Activated CD8-positive, alpha-beta T cell treated with anti-CD3 and anti-CD28 coated beads for 36 hours (primary cell): Measurements from ENCODE around the gene DNAH3. TPM values are rescaled to one million over a fixed set of nuclear protein-coding genes. Genes with fewer than 3 reads are reported as not detected.

Experiments used
- ATAC-seq: fragments of 200-7000 bp; cut with Tn5 transposase; one replicate; pipeline ENCODE4 v1.10.0; 2021; ENCODE audit warnings: mild to moderate bottlenecking, moderate library complexity
- CTCF ChIA-PET: fragments of 350-600 bp; sonication (Branson Sonifier 250); formaldehyde crosslinking; loops from one replicate; lab custom pipeline; 2021; ENCODE audit warnings: antibody characterized with exemption; lab: Charles Lee
- POLR2A ChIA-PET: fragments of 350-600 bp; sonication (Branson Sonifier 250); formaldehyde crosslinking; loops from one replicate; lab custom pipeline; 2021; ENCODE audit warnings: antibody characterized with exemption; lab: Charles Lee
- DNase-seq: peaks from one replicate; pipeline ENCODE4 v3.0.0-alpha.2; 2020
- H3K27ac Mint-ChIP-seq: one replicate; pipeline ENCODE4 v1.8.0; 2021; ENCODE audit warnings: mild to moderate bottlenecking, mixed read lengths
- H3K27me3 Mint-ChIP-seq: one replicate; pipeline ENCODE4 v1.8.0; 2021; ENCODE audit warnings: mixed read lengths
- H3K36me3 Mint-ChIP-seq: one replicate; pipeline ENCODE4 v1.8.0; 2021; ENCODE audit warnings: low read depth, mixed read lengths
- H3K4me1 Mint-ChIP-seq: one replicate; pipeline ENCODE4 v1.8.0; 2021; ENCODE audit warnings: low read depth, mixed read lengths
- H3K4me3 Mint-ChIP-seq: one replicate; pipeline ENCODE4 v1.8.0; 2021; ENCODE audit warnings: mild to moderate bottlenecking, moderate library complexity, mixed read lengths
- H3K9me3 Mint-ChIP-seq: one replicate; pipeline ENCODE4 v1.8.0; 2021; ENCODE audit warnings: mixed read lengths
- intact Hi-C: fragments of 100-400 bp; cut with micrococcal nuclease; formaldehyde crosslinking; loops from one replicate; pipeline ENCODE4 v1.10.0; 2022
- total RNA-seq, 2 experiments: library from RNA; stranded (reverse); gene quantifications; one replicate each; pipeline ENCODE4 v1.2.3, GENCODE V29; 2021
- TF ChIP-seq, protein P1 (sequence below): fragments of 200-600 bp; IDR thresholded peaks from one replicate; pipeline ENCODE4 v1.8.0; 2022; ENCODE audit warnings: antibody characterized with exemption, mild to moderate bottlenecking

Gene DNAH3
- total RNA-seq, 2 experiments from 2014 or later, result 0.02 TPM; not detected in 1

DNA sequence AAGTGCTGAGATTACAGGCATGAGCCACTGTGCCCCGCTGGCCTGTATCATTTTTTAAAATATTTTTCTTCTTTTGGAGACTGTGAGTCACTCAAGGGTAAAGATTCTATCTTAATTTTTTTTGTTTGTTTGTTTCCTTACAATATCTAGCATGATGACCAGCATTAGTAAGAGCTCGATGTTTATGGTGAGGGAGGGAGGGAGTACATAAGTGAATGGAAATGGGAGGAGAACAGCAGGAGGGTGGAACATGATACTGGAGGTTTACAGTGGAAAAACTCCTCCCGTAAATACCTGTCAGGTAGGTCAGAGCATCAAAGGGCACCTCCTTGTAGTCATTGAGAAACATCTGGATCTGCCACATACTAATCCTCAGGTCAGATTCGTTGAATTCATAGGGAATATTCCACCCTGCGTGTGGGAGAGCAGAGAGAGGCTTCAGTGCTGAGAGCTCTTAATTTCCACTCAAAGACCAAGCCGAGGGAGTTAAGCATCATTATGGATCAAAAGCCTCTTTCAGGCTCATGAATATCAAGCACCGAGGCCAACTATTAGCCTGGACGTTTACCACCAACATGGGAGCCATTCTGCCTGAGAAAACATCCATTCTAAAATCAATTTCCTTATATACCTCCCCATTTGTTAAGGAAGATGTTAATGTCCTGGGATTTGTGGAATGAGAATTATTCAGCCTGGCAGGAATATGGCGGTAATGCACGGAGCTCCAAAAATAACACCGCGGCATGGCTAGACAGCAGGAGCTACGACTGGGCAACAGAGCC is 198.3 kb downstream of the DNAH3 start:
- Mint-ChIP-seq H3K4me1 (no peaks in the 10 kb centered on the region), H3K9me3 (no peaks in the 10 kb centered on the region), H3K4me3 (no peak overlapping the region), H3K27ac (no peak overlapping the region), H3K27me3 (no peaks in the 10 kb centered on the region), H3K36me3 (no peaks in the 10 kb centered on the region)
- DNase-seq (no peak), ATAC-seq (no peak)
- POLR2A ChIA-PET, result interaction anchor here (0.5 kb wide), 1 partner anchor 559 kb away, joined by 3 read pairs; no protein-coding TSS in a partner anchor
- CTCF ChIA-PET, result interaction anchor here (1.4 kb wide), 1 partner anchor 102 kb away, joined by 3 read pairs; no protein-coding TSS in a partner anchor
- TF ChIP-seq, protein P1, sequence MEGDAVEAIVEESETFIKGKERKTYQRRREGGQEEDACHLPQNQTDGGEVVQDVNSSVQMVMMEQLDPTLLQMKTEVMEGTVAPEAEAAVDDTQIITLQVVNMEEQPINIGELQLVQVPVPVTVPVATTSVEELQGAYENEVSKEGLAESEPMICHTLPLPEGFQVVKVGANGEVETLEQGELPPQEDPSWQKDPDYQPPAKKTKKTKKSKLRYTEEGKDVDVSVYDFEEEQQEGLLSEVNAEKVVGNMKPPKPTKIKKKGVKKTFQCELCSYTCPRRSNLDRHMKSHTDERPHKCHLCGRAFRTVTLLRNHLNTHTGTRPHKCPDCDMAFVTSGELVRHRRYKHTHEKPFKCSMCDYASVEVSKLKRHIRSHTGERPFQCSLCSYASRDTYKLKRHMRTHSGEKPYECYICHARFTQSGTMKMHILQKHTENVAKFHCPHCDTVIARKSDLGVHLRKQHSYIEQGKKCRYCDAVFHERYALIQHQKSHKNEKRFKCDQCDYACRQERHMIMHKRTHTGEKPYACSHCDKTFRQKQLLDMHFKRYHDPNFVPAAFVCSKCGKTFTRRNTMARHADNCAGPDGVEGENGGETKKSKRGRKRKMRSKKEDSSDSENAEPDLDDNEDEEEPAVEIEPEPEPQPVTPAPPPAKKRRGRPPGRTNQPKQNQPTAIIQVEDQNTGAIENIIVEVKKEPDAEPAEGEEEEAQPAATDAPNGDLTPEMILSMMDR, result no peak
- intact Hi-C loops, result no loop called here

DNA sequence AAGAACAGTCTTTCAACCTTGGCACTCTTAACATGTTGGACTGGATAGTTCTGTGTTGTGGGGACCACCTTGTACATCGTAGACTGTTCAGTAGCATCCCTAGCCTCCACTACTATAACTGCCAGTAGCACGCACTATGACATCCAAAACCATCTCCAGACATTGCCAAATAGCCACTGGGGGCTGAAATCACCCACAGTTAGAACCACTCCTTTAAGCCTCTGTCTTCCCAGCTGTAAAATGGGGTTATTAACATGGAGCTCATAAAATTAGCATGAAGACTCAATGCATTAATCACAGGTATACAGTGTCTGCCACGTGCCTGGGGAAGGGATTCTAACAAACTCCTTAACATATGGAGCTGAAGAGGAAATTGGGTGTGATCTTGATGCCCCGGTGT is 200.4 kb downstream of the DNAH3 start:
- POLR2A ChIA-PET, result interaction anchor here (1.0 kb wide), 1 partner anchor 8 kb away, joined by 3 read pairs; no protein-coding TSS in a partner anchor
- H3K36me3 Mint-ChIP-seq, result no peaks in the 10 kb centered on the region
- H3K4me3 Mint-ChIP-seq, result no peak overlapping the region
- H3K4me1 Mint-ChIP-seq, result peaks cover 4% of the 10 kb centered on the region
- ATAC-seq (no peak), DNase-seq (no peak)
- intact Hi-C loops, result no loop called here
- TF ChIP-seq, protein P1, result no peak
- no peak overlapping the region for H3K27ac Mint-ChIP-seq
- CTCF ChIA-PET, result interaction anchor here (1.4 kb wide), 1 partner anchor 28 kb away, joined by 5 read pairs; no protein-coding TSS in a partner anchor
- no peaks in the 10 kb centered on the region for H3K9me3 Mint-ChIP-seq
- no peaks in the 10 kb centered on the region for H3K27me3 Mint-ChIP-seq

- H3K9me3 Mint-ChIP-seq, result no peaks in the 10 kb centered on the region
- CTCF ChIA-PET, result interaction anchor here (1.4 kb wide), 1 partner anchor 27 kb away, joined by 5 read pairs; no protein-coding TSS in a partner anchor
- TF ChIP-seq, protein P1, result no peak
- ATAC-seq, result no peak
- no peak for DNase-seq
- no peaks in the 10 kb centered on the region for H3K27me3 Mint-ChIP-seq
- H3K36me3 Mint-ChIP-seq, result no peaks in the 10 kb centered on the region
- intact Hi-C loops, result loop anchor here (10.0 kb wide), 1 partner anchor 105 kb away; no protein-coding TSS in a partner anchor
- peaks cover 9% of the 10 kb centered on the region for H3K4me1 Mint-ChIP-seq
- POLR2A ChIA-PET, result interaction anchor here (1.0 kb wide), 1 partner anchor 9 kb away, joined by 3 read pairs; no protein-coding TSS in a partner anchor
- H3K4me3 Mint-ChIP-seq, result no peak overlapping the region
- H3K27ac Mint-ChIP-seq, result no peak overlapping the region
Measured at GRCh38 chr16:20949660-20950059, 201.0 kb downstream of the DNAH3 start.

DNA sequence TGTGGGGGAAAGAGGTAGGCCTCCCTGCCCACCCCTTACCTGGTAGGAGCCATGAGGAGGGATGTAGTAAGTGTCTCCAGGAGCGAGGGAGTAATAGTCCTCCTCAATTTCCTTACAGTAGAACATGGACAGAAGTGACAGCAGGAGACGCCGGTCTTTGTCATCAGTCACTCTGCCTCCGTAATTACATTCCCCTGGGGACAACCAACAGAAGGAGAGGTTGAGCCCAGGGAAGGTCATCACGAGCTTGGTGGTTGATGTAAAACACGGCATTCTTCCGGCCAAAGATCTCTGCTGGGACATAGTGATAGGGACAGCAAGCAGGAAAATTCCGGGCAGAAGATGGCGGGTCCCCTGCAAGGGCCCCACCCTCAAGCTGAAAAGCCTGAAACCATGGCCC is 202.2 kb downstream of the DNAH3 start:
- DNase-seq, result no peak
- Mint-ChIP-seq H3K4me1 (peaks cover 18% of the 10 kb centered on the region), H3K36me3 (no peaks in the 10 kb centered on the region), H3K27me3 (no peaks in the 10 kb centered on the region), H3K4me3 (no peak overlapping the region), H3K9me3 (no peaks in the 10 kb centered on the region), H3K27ac (no peak overlapping the region)
- TF ChIP-seq, protein P1, result no peak
- intact Hi-C loops, result loop anchor here (10.0 kb wide), 1 partner anchor 104 kb away; no protein-coding TSS in a partner anchor
- POLR2A ChIA-PET, result no interaction called here
- CTCF ChIA-PET, result interaction anchor here (2.0 kb wide), 1 partner anchor 98 kb away, joined by 8 read pairs; no protein-coding TSS in a partner anchor
- no peak for ATAC-seq
